NOMO-1 treated with DMSO at 0.1 percent for 48 hours (cell line): ENCODE results near the gene BMX.
A peak's percentile ranks its signal among the peaks of the same experiment; 100 is the strongest.

Experiments
- DNase-seq: peaks from one replicate; lab custom pipeline; 2025; ENCODE audit not compliant: unreplicated experiment; lab: John Stamatoyannopoulos, UW

Gene BMX

GRCh38 chrX:15505101-15505500, 4.5 kb downstream of the BMX start:
- DNase-seq = peak; percentile 72

- DNase-seq = no peak
Observed at GRCh38 chrX:15507005-15507404, 6.4 kb downstream of the BMX start.

GRCh38 chrX:15509845-15510244, 9.2 kb downstream of the BMX start:
- no peak for DNase-seq

GRCh38 chrX:15511563-15511962, 11.0 kb downstream of the BMX start:
- DNase-seq = no peak

GRCh38 chrX:15512401-15512965, 11.9 kb downstream of the BMX start:
- DNase-seq = no peak

- no peak for DNase-seq
Observed at GRCh38 chrX:15514279-15514678, 13.7 kb downstream of the BMX start.

GRCh38 chrX:15515931-15516330, 15.3 kb downstream of the BMX start:
- DNase-seq = no peak

- DNase-seq = no peak
Observed at GRCh38 chrX:15522464-15522863, 21.9 kb downstream of the BMX start.

- DNase-seq = no peak
Observed at GRCh38 chrX:15523088-15523487, 22.5 kb downstream of the BMX start.

GRCh38 chrX:15524417-15524816, 23.8 kb downstream of the BMX start:
- no peak for DNase-seq

- DNase-seq = no peak
Observed at GRCh38 chrX:15525664-15526416, 25.2 kb downstream of the BMX start.

- DNase-seq = no peak
Observed at GRCh38 chrX:15529165-15529564, 28.6 kb downstream of the BMX start.

- no peak for DNase-seq
Observed at GRCh38 chrX:15530318-15530717, 29.7 kb downstream of the BMX start.

GRCh38 chrX:15546745-15547144, 46.1 kb downstream of the BMX start:
- peak; percentile 89 for DNase-seq

- no peak for DNase-seq
Observed at GRCh38 chrX:15547356-15547755, 46.7 kb downstream of the BMX start.

GRCh38 chrX:15549189-15550012, 48.8 kb downstream of the BMX start:
- peak; percentile 34 for DNase-seq

- no peak for DNase-seq
Observed at GRCh38 chrX:15559227-15559626, 58.6 kb downstream of the BMX start.

GRCh38 chrX:15560924-15561323, 60.3 kb downstream of the BMX start:
- DNase-seq = no peak

GRCh38 chrX:15563056-15563455, 62.4 kb downstream of the BMX start:
- DNase-seq = no peak

- DNase-seq = peak; percentile 79
Observed at GRCh38 chrX:15564981-15565579, 64.5 kb downstream of the BMX start.

GRCh38 chrX:15566244-15566643, 65.6 kb downstream of the BMX start:
- peak; percentile 22 for DNase-seq

- DNase-seq = no peak
Observed at GRCh38 chrX:15567267-15567666, 66.7 kb downstream of the BMX start.
